Ishikawa (cell line): Measurements from ENCODE around the gene CEP250.

ENCODE experiments used
- CEBPB ChIP-seq: IDR thresholded peaks from 2 replicates; pipeline ENCODE4 v1.6.1; 2012
- EGR1 ChIP-seq: IDR thresholded peaks from 2 replicates; pipeline ENCODE4 v1.6.1; 2012
- EP300 ChIP-seq: IDR thresholded peaks from 2 replicates; pipeline ENCODE4 v1.6.1; 2012; ENCODE audit warnings: borderline replicate concordance
- RAD21 ChIP-seq: IDR thresholded peaks from 2 replicates; pipeline ENCODE4 v1.6.1; 2012; ENCODE audit warnings: low read depth
- REST ChIP-seq: IDR thresholded peaks from 2 replicates; pipeline ENCODE4 v1.6.1; 2012; ENCODE audit warnings: low read depth, mild to moderate bottlenecking
- TAF1 ChIP-seq: IDR thresholded peaks from 2 replicates; pipeline ENCODE4 v1.6.1; 2012; ENCODE audit warnings: low read depth, mild to moderate bottlenecking
- USF1 ChIP-seq: IDR thresholded peaks from 2 replicates; pipeline ENCODE4 v1.6.1; 2012
- YY1 ChIP-seq: IDR thresholded peaks from 2 replicates; pipeline ENCODE4 v1.6.1; 2012; ENCODE audit warnings: low read depth

- TF ChIP-seq TAF1 (no peak), RAD21 (no peak), YY1 (no peak), EGR1 (no peak), REST (no peak), CEBPB (no peak), EP300 (no peak), USF1 (no peak)
These were observed 34.3 kb downstream of the CEP250 start for GRCh38 chr20:35489717-35490116.
